WTC11 (cell line): ENCODE measurements around the gene TMEM145. TPM values are rescaled to one million over a fixed set of nuclear protein-coding genes. Genes with fewer than 3 reads are reported as not detected.

Experiments
- ATF6 ChIP-seq: sonication (generic); formaldehyde crosslinking; IDR thresholded peaks from 2 replicates; pipeline ENCODE4 v1.8.1; 2023; ENCODE audit warnings: mild to moderate bottlenecking, missing genetic modification reagents
- CREB1 ChIP-seq: sonication (generic); formaldehyde crosslinking; IDR thresholded peaks from 2 replicates; pipeline ENCODE4 v1.8.0; 2023; ENCODE audit warnings: mild to moderate bottlenecking, missing genetic modification reagents
- ELF4 ChIP-seq: sonication (generic); formaldehyde crosslinking; IDR thresholded peaks from 2 replicates; pipeline ENCODE4 v1.8.1; 2022; ENCODE audit warnings: low read depth, mild to moderate bottlenecking, moderate library complexity, missing genetic modification reagents
- ETV6 ChIP-seq: sonication (generic); formaldehyde crosslinking; IDR thresholded peaks from 2 replicates; pipeline ENCODE4 v1.8.1; 2022; ENCODE audit warnings: mild to moderate bottlenecking, missing genetic modification reagents
- HMGXB4 ChIP-seq: sonication (generic); formaldehyde crosslinking; IDR thresholded peaks from 2 replicates; pipeline ENCODE4 v1.8.1; 2023; ENCODE audit warnings: mild to moderate bottlenecking, moderate library complexity, missing genetic modification reagents
- MAX ChIP-seq: sonication (generic); formaldehyde crosslinking; IDR thresholded peaks from 2 replicates; pipeline ENCODE4 v1.8.0; 2022; ENCODE audit warnings: mild to moderate bottlenecking, missing genetic modification reagents
- MYBL2 ChIP-seq: sonication (generic); formaldehyde crosslinking; IDR thresholded peaks from 2 replicates; pipeline ENCODE4 v1.8.1; 2023; ENCODE audit warnings: mild to moderate bottlenecking, moderate library complexity, missing genetic modification reagents
- PRRX2 ChIP-seq: fragments of 250-450 bp; sonication (Bioruptor Pico); IDR thresholded peaks from 2 replicates; pipeline ENCODE4 v1.8.0; 2021; ENCODE audit warnings: mild to moderate bottlenecking
- TCF7 ChIP-seq: sonication (generic); formaldehyde crosslinking; IDR thresholded peaks from 2 replicates; pipeline ENCODE4 v1.8.0; 2022; ENCODE audit warnings: mild to moderate bottlenecking, low read depth, missing genetic modification reagents, moderate library complexity
- TEAD4 ChIP-seq: sonication (generic); formaldehyde crosslinking; IDR thresholded peaks from 2 replicates; pipeline ENCODE4 v1.8.0; 2022; ENCODE audit warnings: mild to moderate bottlenecking, missing genetic modification reagents
- ZBTB43 ChIP-seq: sonication (generic); formaldehyde crosslinking; IDR thresholded peaks from 2 replicates; pipeline ENCODE4 v1.8.1; 2023; ENCODE audit warnings: mild to moderate bottlenecking, missing genetic modification reagents
- ZMAT4 ChIP-seq: fragments of 250-450 bp; sonication (Bioruptor Pico); IDR thresholded peaks from 2 replicates; pipeline ENCODE4 v1.9.0; 2021; ENCODE audit warnings: mild to moderate bottlenecking
- ZNF219 ChIP-seq: sonication (generic); formaldehyde crosslinking; IDR thresholded peaks from 2 replicates; pipeline ENCODE4 v1.8.0; 2023; ENCODE audit warnings: missing genetic modification reagents, mild to moderate bottlenecking, borderline replicate concordance
- ZNF281 ChIP-seq: sonication (generic); formaldehyde crosslinking; IDR thresholded peaks from 2 replicates; pipeline ENCODE4 v1.8.0; 2023; ENCODE audit warnings: mild to moderate bottlenecking, missing genetic modification reagents
- ZNF416 ChIP-seq: fragments of 250-450 bp; sonication (Bioruptor Pico); IDR thresholded peaks from 2 replicates; pipeline ENCODE4 v1.9.0; 2021; ENCODE audit warnings: mild to moderate bottlenecking, inconsistent platforms
- ZNF423 ChIP-seq: fragments of 250-450 bp; sonication (Bioruptor Pico); IDR thresholded peaks from 2 replicates; pipeline ENCODE4 v2.1.2; 2022; ENCODE audit warnings: mild to moderate bottlenecking, moderate library complexity
- ZNF671 ChIP-seq: fragments of 250-450 bp; sonication (Bioruptor Pico); IDR thresholded peaks from 2 replicates; pipeline ENCODE4 v1.8.0; 2021; ENCODE audit warnings: mild to moderate bottlenecking
- total RNA-seq: library from RNA; stranded (reverse); gene quantifications from 3 replicates; pipeline ENCODE4 v1.2.3, GENCODE V29; 2021
- TF ChIP-seq, protein P1 (sequence below): sonication (generic); formaldehyde crosslinking; IDR thresholded peaks from 2 replicates; pipeline ENCODE4 v1.8.0; 2022; ENCODE audit warnings: mild to moderate bottlenecking, missing genetic modification reagents
- TF ChIP-seq, protein P2 (sequence below): sonication (generic); formaldehyde crosslinking; IDR thresholded peaks from 2 replicates; pipeline ENCODE4 v1.8.0; 2022; ENCODE audit warnings: missing genetic modification reagents
- TF ChIP-seq, protein P3 (sequence below): sonication (generic); formaldehyde crosslinking; conservative IDR thresholded peaks from 2 replicates; pipeline ENCODE4 v1.8.1; 2023; ENCODE audit warnings: mild to moderate bottlenecking, low read depth, missing genetic modification reagents, moderate library complexity
- TF ChIP-seq, protein P4 (sequence below): sonication (generic); formaldehyde crosslinking; IDR thresholded peaks from 2 replicates; pipeline ENCODE4 v1.8.1; 2022; ENCODE audit warnings: mild to moderate bottlenecking, moderate library complexity, missing genetic modification reagents

TMEM145 gene
- total RNA-seq, 1 experiment from 2014 or later, result 6.9 TPM

GRCh38 chr19:42313096-42313839 lies at the start of gene TMEM145 (continued):
- TF ChIP-seq, protein P1, sequence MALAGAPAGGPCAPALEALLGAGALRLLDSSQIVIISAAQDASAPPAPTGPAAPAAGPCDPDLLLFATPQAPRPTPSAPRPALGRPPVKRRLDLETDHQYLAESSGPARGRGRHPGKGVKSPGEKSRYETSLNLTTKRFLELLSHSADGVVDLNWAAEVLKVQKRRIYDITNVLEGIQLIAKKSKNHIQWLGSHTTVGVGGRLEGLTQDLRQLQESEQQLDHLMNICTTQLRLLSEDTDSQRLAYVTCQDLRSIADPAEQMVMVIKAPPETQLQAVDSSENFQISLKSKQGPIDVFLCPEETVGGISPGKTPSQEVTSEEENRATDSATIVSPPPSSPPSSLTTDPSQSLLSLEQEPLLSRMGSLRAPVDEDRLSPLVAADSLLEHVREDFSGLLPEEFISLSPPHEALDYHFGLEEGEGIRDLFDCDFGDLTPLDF (CRISPR knock-in tag), result 0 out of 2 replicates have a peak, but pooled peaks have one; percentile 24
- TF ChIP-seq, protein P2, sequence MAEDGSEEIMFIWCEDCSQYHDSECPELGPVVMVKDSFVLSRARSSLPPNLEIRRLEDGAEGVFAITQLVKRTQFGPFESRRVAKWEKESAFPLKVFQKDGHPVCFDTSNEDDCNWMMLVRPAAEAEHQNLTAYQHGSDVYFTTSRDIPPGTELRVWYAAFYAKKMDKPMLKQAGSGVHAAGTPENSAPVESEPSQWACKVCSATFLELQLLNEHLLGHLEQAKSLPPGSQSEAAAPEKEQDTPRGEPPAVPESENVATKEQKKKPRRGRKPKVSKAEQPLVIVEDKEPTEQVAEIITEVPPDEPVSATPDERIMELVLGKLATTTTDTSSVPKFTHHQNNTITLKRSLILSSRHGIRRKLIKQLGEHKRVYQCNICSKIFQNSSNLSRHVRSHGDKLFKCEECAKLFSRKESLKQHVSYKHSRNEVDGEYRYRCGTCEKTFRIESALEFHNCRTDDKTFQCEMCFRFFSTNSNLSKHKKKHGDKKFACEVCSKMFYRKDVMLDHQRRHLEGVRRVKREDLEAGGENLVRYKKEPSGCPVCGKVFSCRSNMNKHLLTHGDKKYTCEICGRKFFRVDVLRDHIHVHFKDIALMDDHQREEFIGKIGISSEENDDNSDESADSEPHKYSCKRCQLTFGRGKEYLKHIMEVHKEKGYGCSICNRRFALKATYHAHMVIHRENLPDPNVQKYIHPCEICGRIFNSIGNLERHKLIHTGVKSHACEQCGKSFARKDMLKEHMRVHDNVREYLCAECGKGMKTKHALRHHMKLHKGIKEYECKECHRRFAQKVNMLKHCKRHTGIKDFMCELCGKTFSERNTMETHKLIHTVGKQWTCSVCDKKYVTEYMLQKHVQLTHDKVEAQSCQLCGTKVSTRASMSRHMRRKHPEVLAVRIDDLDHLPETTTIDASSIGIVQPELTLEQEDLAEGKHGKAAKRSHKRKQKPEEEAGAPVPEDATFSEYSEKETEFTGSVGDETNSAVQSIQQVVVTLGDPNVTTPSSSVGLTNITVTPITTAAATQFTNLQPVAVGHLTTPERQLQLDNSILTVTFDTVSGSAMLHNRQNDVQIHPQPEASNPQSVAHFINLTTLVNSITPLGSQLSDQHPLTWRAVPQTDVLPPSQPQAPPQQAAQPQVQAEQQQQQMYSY (CRISPR knock-in tag), result peak; percentile 95
- TF ChIP-seq TCF7 (CRISPR knock-in tag) (0 out of 2 replicates have a peak, but pooled peaks have one; percentile 47), ZNF281 (no peak), ZNF671 (no peak), ETV6 (no peak), ATF6 (no peak), PRRX2 (CRISPR knock-in tag) (no peak), ZNF423 (no peak), ZNF416 (CRISPR knock-in tag) (no peak), ZNF219 (CRISPR knock-in tag) (no peak), TEAD4 (CRISPR knock-in tag) (no peak), ZMAT4 (CRISPR knock-in tag) (no peak), MAX (peak; percentile 27; the same call in 1 of the 2 replicates), CREB1 (CRISPR knock-in tag) (no peak), ELF4 (CRISPR knock-in tag) (no peak), MYBL2 (CRISPR knock-in tag) (no peak), HMGXB4 (CRISPR knock-in tag) (peak; percentile 84), ZBTB43 (CRISPR knock-in tag) (no peak)
- TF ChIP-seq, protein P3, sequence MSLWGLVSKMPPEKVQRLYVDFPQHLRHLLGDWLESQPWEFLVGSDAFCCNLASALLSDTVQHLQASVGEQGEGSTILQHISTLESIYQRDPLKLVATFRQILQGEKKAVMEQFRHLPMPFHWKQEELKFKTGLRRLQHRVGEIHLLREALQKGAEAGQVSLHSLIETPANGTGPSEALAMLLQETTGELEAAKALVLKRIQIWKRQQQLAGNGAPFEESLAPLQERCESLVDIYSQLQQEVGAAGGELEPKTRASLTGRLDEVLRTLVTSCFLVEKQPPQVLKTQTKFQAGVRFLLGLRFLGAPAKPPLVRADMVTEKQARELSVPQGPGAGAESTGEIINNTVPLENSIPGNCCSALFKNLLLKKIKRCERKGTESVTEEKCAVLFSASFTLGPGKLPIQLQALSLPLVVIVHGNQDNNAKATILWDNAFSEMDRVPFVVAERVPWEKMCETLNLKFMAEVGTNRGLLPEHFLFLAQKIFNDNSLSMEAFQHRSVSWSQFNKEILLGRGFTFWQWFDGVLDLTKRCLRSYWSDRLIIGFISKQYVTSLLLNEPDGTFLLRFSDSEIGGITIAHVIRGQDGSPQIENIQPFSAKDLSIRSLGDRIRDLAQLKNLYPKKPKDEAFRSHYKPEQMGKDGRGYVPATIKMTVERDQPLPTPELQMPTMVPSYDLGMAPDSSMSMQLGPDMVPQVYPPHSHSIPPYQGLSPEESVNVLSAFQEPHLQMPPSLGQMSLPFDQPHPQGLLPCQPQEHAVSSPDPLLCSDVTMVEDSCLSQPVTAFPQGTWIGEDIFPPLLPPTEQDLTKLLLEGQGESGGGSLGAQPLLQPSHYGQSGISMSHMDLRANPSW (CRISPR knock-in tag), result no peak
- TF ChIP-seq, protein P4, sequence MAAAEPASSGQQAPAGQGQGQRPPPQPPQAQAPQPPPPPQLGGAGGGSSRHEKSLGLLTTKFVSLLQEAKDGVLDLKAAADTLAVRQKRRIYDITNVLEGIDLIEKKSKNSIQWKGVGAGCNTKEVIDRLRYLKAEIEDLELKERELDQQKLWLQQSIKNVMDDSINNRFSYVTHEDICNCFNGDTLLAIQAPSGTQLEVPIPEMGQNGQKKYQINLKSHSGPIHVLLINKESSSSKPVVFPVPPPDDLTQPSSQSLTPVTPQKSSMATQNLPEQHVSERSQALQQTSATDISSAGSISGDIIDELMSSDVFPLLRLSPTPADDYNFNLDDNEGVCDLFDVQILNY, result peak; percentile 67; the same call in 1 of the 2 replicates
